ENCODE measurements around the gene FNDC11.

The FNDC11 gene

GRCh38 chr20:63572788-63573646 lies 19.1 kb downstream of the FNDC11 start:
- peak overlapping the region; percentile 58 to 95 (median 84) for H3K4me3 ChIP-seq
- peak overlapping the region in 20 of 21 experiments; percentile 87 to 98 (median 94) for H3K27ac ChIP-seq

GRCh38 chr20:63573647-63574131 lies 19.7 kb downstream of the FNDC11 start:
- H3K4me3 ChIP-seq, result peak overlapping the region; percentile 58 to 95 (median 84)
- peak overlapping the region; percentile 87 to 98 (median 94) for H3K27ac ChIP-seq

GRCh38 chr20:63574156-63574828 lies 20.3 kb downstream of the FNDC11 start, which contains the start of gene HELZ2:
Gene HELZ2, minus strand, starts transcription at chr20:63574239. Its CDS starts 1,854 bp downstream, at chr20:63572385.
- Histone ChIP-seq H3K27ac (peak within 1 kb of the TSS; percentile 87 to 98 (median 94)), H3K4me3 (peak within 1 kb of the TSS; percentile 58 to 95 (median 84))

GRCh38 chr20:63574829-63575743 lies 21.1 kb downstream of the FNDC11 start:
- H3K27ac ChIP-seq, result peak overlapping the region in 14 of 21 experiments; percentile 87 to 98 (median 94)
- peak overlapping the region in 1 of 7 experiments; percentile 82 for H3K4me3 ChIP-seq

- peak overlapping the region in 1 of 21 experiments; percentile 23 for H3K27ac ChIP-seq
- H3K4me3 ChIP-seq, result no peak overlapping the region
Observed at GRCh38 chr20:63576311-63576710, 22.4 kb downstream of the FNDC11 start.

- Histone ChIP-seq H3K4me3 (no peak overlapping the region), H3K27ac (no peak overlapping the region)
Observed at GRCh38 chr20:63577317-63577894, 23.4 kb downstream of the FNDC11 start.

GRCh38 chr20:63578224-63579016 lies 24.5 kb downstream of the FNDC11 start:
- Histone ChIP-seq H3K27ac (no peak overlapping the region), H3K4me3 (no peak overlapping the region)

GRCh38 chr20:63579017-63579694 lies 25.2 kb downstream of the FNDC11 start:
- H3K4me3 ChIP-seq, result no peak overlapping the region
- H3K27ac ChIP-seq, result no peak overlapping the region

- Histone ChIP-seq H3K4me3 (no peak overlapping the region), H3K27ac (no peak overlapping the region)
Observed at GRCh38 chr20:63580796-63581461, 27.0 kb downstream of the FNDC11 start.

GRCh38 chr20:63582382-63583063 lies 28.6 kb downstream of the FNDC11 start:
- H3K4me3 ChIP-seq, result no peak overlapping the region
- H3K27ac ChIP-seq, result no peak overlapping the region

GRCh38 chr20:63585616-63586565 lies 31.9 kb downstream of the FNDC11 start:
- H3K27ac ChIP-seq, result no peak overlapping the region
- no peak overlapping the region for H3K4me3 ChIP-seq

- no peak overlapping the region for H3K4me3 ChIP-seq
- H3K27ac ChIP-seq, result no peak overlapping the region
Observed at GRCh38 chr20:63586797-63587196, 32.8 kb downstream of the FNDC11 start.

- H3K4me3 ChIP-seq, result no peak overlapping the region
- H3K27ac ChIP-seq, result no peak overlapping the region
Observed at GRCh38 chr20:63587256-63587655, 33.3 kb downstream of the FNDC11 start.

GRCh38 chr20:63587776-63588591 lies 34.0 kb downstream of the FNDC11 start:
- no peak overlapping the region for H3K27ac ChIP-seq

GRCh38 chr20:63588641-63589041 lies 34.7 kb downstream of the FNDC11 start:
- Histone ChIP-seq H3K27ac (no peak overlapping the region), H3K4me3 (no peak overlapping the region)

More at GRCh38 chr20:63587776-63588591, 34.0 kb downstream of the FNDC11 start:
- no peak overlapping the region for H3K4me3 ChIP-seq
